K562 (cell line): Measurements from ENCODE around the gene SDR42E2. TPM values are rescaled to one million over a fixed set of nuclear protein-coding genes. Genes with fewer than 3 reads are reported as not detected.
A peak's percentile ranks its signal among the peaks of the same experiment; 100 is the strongest.

Experiments used
- ARID2 ChIP-seq: fragments of 450-650 bp; IDR thresholded peaks from 2 replicates; pipeline ENCODE4 v1.6.1; 2017; ENCODE audit warnings: antibody characterized with exemption, mild to moderate bottlenecking
- ATF7 ChIP-seq: fragments of 450-650 bp; IDR thresholded peaks from 2 replicates; pipeline ENCODE4 v1.7.1; 2014; ENCODE audit warnings: mild to moderate bottlenecking, moderate library complexity
- EHMT2 ChIP-seq: fragments of 450-650 bp; IDR thresholded peaks from 2 replicates; pipeline ENCODE4 v1.6.1; 2018; ENCODE audit warnings: antibody characterized with exemption
- GATAD2A ChIP-seq: fragments of 450-650 bp; IDR thresholded peaks from 2 replicates; pipeline ENCODE4 v1.6.1; 2017
- HMBOX1 ChIP-seq: sonication (generic); IDR thresholded peaks from 2 replicates; pipeline ENCODE4 v1.6.1; 2016
- NFIX ChIP-seq: fragments of 250-450 bp; sonication (Bioruptor Pico); IDR thresholded peaks from 2 replicates; pipeline ENCODE4 v1.4.0; 2020; ENCODE audit warnings: low read depth, mild to moderate bottlenecking, moderate library complexity
- NFXL1 ChIP-seq: fragments of 450-650 bp; formaldehyde crosslinking; IDR thresholded peaks from 2 replicates; pipeline ENCODE4 v1.4.0; 2021; ENCODE audit warnings: mild to moderate bottlenecking
- PHTF2 ChIP-seq: fragments of 250-450 bp; sonication (Bioruptor Pico); IDR thresholded peaks from 2 replicates; pipeline ENCODE4 v1.5.0; 2021; ENCODE audit warnings: mild to moderate bottlenecking
- RB1 ChIP-seq: fragments of 450-650 bp; IDR thresholded peaks from 2 replicates; pipeline ENCODE4 v1.6.1; 2017; ENCODE audit warnings: low read depth, mild to moderate bottlenecking
- RBBP5 ChIP-seq: fragments of 200-600 bp; sonication (generic); IDR thresholded peaks from 2 replicates; pipeline ENCODE4 v1.6.1; 2012; ENCODE audit warnings: borderline replicate concordance, mild to moderate bottlenecking, low read length, control low read depth, inconsistent platforms; ENCODE audit not compliant: insufficient read depth, poor library complexity, severe bottlenecking
- RBFOX2 ChIP-seq: fragments of 200-400 bp; formaldehyde crosslinking; IDR thresholded peaks from 2 replicates; pipeline ENCODE4 v1.6.1; 2017; ENCODE audit warnings: low read depth, mild to moderate bottlenecking, low read length, moderate library complexity
- SREBF2 ChIP-seq: sonication (generic); formaldehyde crosslinking; IDR thresholded peaks from 2 replicates; pipeline ENCODE4 v1.4.0; 2020; ENCODE audit warnings: mild to moderate bottlenecking, missing genetic modification reagents
- TRIM28 ChIP-seq: fragments of 450-650 bp; IDR thresholded peaks from 2 replicates; pipeline ENCODE4 v1.6.1; 2017
- ZFP30 ChIP-seq: fragments of 250-450 bp; sonication (Bioruptor Pico); IDR thresholded peaks from 2 replicates; pipeline ENCODE4 v1.8.0; 2022; ENCODE audit warnings: moderate library complexity, mild to moderate bottlenecking, inconsistent platforms, borderline replicate concordance
- ZKSCAN8 ChIP-seq: fragments of 200-800 bp; sonication (Bioruptor generic); IDR thresholded peaks from 2 replicates; pipeline ENCODE4 v1.6.1; 2016; ENCODE audit warnings: missing genetic modification characterization, missing compliant biosample characterization
- ZNF407 ChIP-seq: fragments of 450-650 bp; IDR thresholded peaks from 2 replicates; pipeline ENCODE4 v1.6.1; 2016; ENCODE audit warnings: low read depth
- ZNF436 ChIP-seq: fragments of 250-450, 450-650 bp; sonication (Bioruptor Pico); formaldehyde crosslinking; IDR thresholded peaks from 2 replicates; pipeline ENCODE4 v1.7.0; 2020; ENCODE audit warnings: mild to moderate bottlenecking
- ZNF449 ChIP-seq: fragments of 250-450 bp; sonication (Bioruptor Pico); IDR thresholded peaks from 2 replicates; pipeline ENCODE4 v1.8.0; 2022; ENCODE audit warnings: moderate library complexity, mild to moderate bottlenecking, inconsistent platforms
- ZNF589 ChIP-seq: fragments of 200-800 bp; sonication (Bioruptor generic); IDR thresholded peaks from 2 replicates; pipeline ENCODE4 v1.6.1; 2016; ENCODE audit warnings: low read depth, missing genetic modification characterization, missing compliant biosample characterization
- polyA plus RNA-seq, 8 experiments: library from polyadenylated mRNA; depleted of rRNA in 4 of 8; stranded (reverse) in 5 of 8; unstranded in 3 of 8; fragments of >200 nt; fragmentation: Nextera tagmentation in 2 of 8; fragmentation: Illumina TruSeq in 1 of 8; extraction: Ambion mirVana in 2 of 8; extraction: Trizol in 1 of 8; gene quantifications; 2 replicates each; pipeline versions ENCODE4 v1.2.1 to v1.2.3, GENCODE V29; 2011 to 2014; ENCODE audit warnings: inconsistent platforms in 1 of 8, missing spikeins in 1 of 8
- total RNA-seq, 7 experiments: library from RNA; depleted of rRNA in 6 of 7; stranded (reverse); fragments of >200 nt in 6 of 7; fragmentation: Illumina TruSeq in 2 of 7; extraction: Trizol in 2 of 7; gene quantifications; 2 replicates each; pipeline versions ENCODE4 v1.2.1 to v1.2.3, GENCODE V29; 2011 to 2021; ENCODE audit warnings: low replicate concordance in 1 of 7

SDR42E2 gene
- total and polyA plus RNA-seq, 9 of the 15 experiments (the other 6 are each of a cell fraction or from before 2014, with no cell fraction given): 0.03 to 0.07 (median 0.04) TPM; not detected in 4

- no peak for TF ChIP-seq ZNF407
- TF ChIP-seq GATAD2A: 0 out of 2 replicates have a peak, but pooled peaks have one; percentile 35
- TF ChIP-seq TRIM28: no peak
- TF ChIP-seq NFIX: no peak
- TF ChIP-seq ZNF449 (CRISPR knock-in tag): no peak
- TF ChIP-seq ZNF436 (CRISPR knock-in tag): no peak
- TF ChIP-seq ZKSCAN8 (CRISPR knock-in tag): no peak
- TF ChIP-seq PHTF2 (CRISPR knock-in tag): no peak
- no peak for TF ChIP-seq EHMT2
- no peak for TF ChIP-seq ARID2
- no peak for TF ChIP-seq SREBF2 (CRISPR knock-in tag)
- 0 out of 2 replicates have a peak, but pooled peaks have one; percentile 70 for TF ChIP-seq RB1
- no peak for TF ChIP-seq RBFOX2
- no peak for TF ChIP-seq HMBOX1
- peak; percentile 23 for TF ChIP-seq RBBP5
- TF ChIP-seq ZFP30 (CRISPR knock-in tag): no peak
- no peak for TF ChIP-seq NFXL1
- TF ChIP-seq ATF7: 0 out of 2 replicates have a peak, but pooled peaks have one; percentile 22
- no peak for TF ChIP-seq ZNF589 (CRISPR knock-in tag)
Observed at GRCh38 chr16:22190081-22190775, 27.9 kb downstream of the SDR42E2 start (continued).
